GM12891 (cell line): ENCODE results near the gene STH. TPM values are rescaled to one million over a fixed set of nuclear protein-coding genes. Genes with fewer than 3 reads are reported as not detected.
"Not testable (repeated sequence)": the region's sequence is repeated elsewhere in the genome, so short reads cannot be mapped to it uniquely, and the experiment has no call there.

ENCODE experiments used
- DNase-seq: peaks from one replicate; pipeline ENCODE4 v3.0.0; 2011; ENCODE audit warnings: low spot score; ENCODE audit not compliant: insufficient read length
- FAIRE-seq: peaks from 2 replicates; lab custom pipeline; 2011; peaks lifted over from hg19 to GRCh38; lab: Jason Lieb, UNC
- PAX5 ChIP-seq: IDR thresholded peaks from 2 replicates; pipeline ENCODE4 v1.6.1; 2011; ENCODE audit warnings: low read length, moderate library complexity, mild to moderate bottlenecking; ENCODE audit not compliant: insufficient read depth, severe bottlenecking
- POLR2A ChIP-seq: IDR thresholded peaks from 2 replicates; pipeline ENCODE4 v1.6.1; 2011; ENCODE audit warnings: low read depth, low read length, control low read depth
- POLR2AphosphoS5 ChIP-seq: IDR thresholded peaks from 2 replicates; pipeline ENCODE4 v1.6.1; 2011; ENCODE audit warnings: low read depth, low read length, control low read depth
- POU2F2 ChIP-seq: IDR thresholded peaks from 2 replicates; pipeline ENCODE4 v1.6.1; 2011; ENCODE audit warnings: low read depth, mild to moderate bottlenecking, control low read depth, low read length, moderate library complexity
- SPI1 ChIP-seq: IDR thresholded peaks from 2 replicates; pipeline ENCODE4 v1.6.1; 2011; ENCODE audit warnings: low read depth, low read length, control low read depth
- TAF1 ChIP-seq: IDR thresholded peaks from 2 replicates; pipeline ENCODE4 v1.6.1; 2011; ENCODE audit warnings: low read depth, low read length, control low read depth
- polyA plus RNA-seq: library from polyadenylated mRNA; unstranded; fragments of >200 nt; gene quantifications from one replicate; pipeline ENCODE4 v1.2.1, GENCODE V29; 2012; ENCODE audit warnings: low read depth, missing spikeins, inconsistent platforms; ENCODE audit not compliant: missing spikeins

The STH gene
- not detected for polyA plus RNA-seq

GRCh38 chr17:45998987-45999899, at the start of gene STH:
STH (plus strand) TSS chr17:45999250; CDS start chr17:45999280, 30 bp downstream.
- DNase-seq (no peak), FAIRE-seq (no peak)
- TF ChIP-seq SPI1 (no peak), POLR2AphosphoS5 (no peak), POU2F2 (no peak), POLR2A (no peak), TAF1 (no peak), PAX5 (no peak)

GRCh38 chr17:45949755-45950320, 49.2 kb upstream of the STH start:
- FAIRE-seq = no peak
- TF ChIP-seq PAX5 (no peak), SPI1 (no peak), POU2F2 (no peak), POLR2AphosphoS5 (no peak), TAF1 (no peak), POLR2A (no peak)
- no peak for DNase-seq

- FAIRE-seq = no peak
- TF ChIP-seq POLR2A (no peak), PAX5 (no peak), SPI1 (no peak), POU2F2 (no peak), POLR2AphosphoS5 (no peak), TAF1 (no peak)
- no peak for DNase-seq
Measured at GRCh38 chr17:45950888-45951287, 48.2 kb upstream of the STH start.

- no peak for FAIRE-seq
- DNase-seq = no peak
- TF ChIP-seq POLR2A = no peak
- TF ChIP-seq SPI1 = no peak
- TF ChIP-seq TAF1 = no peak
- TF ChIP-seq POU2F2 = no peak
- TF ChIP-seq POLR2AphosphoS5 = no peak
- TF ChIP-seq PAX5 = no peak
Measured at GRCh38 chr17:45951403-45951802, 47.6 kb upstream of the STH start.

GRCh38 chr17:45951941-45952340, 47.1 kb upstream of the STH start:
- FAIRE-seq = no peak
- DNase-seq = no peak
- TF ChIP-seq POLR2AphosphoS5 (no peak), TAF1 (no peak), SPI1 (no peak), POLR2A (no peak), PAX5 (no peak), POU2F2 (no peak)

- no peak for TF ChIP-seq POLR2AphosphoS5
- no peak for TF ChIP-seq POU2F2
- no peak for TF ChIP-seq PAX5
- no peak for TF ChIP-seq POLR2A
- no peak for TF ChIP-seq TAF1
- no peak for TF ChIP-seq SPI1
- DNase-seq (no peak), FAIRE-seq (no peak)
Measured at GRCh38 chr17:45952814-45953320, 46.2 kb upstream of the STH start.

GRCh38 chr17:45953561-45953960, 45.5 kb upstream of the STH start:
- FAIRE-seq (no peak), DNase-seq (no peak)
- no peak for TF ChIP-seq POLR2AphosphoS5
- no peak for TF ChIP-seq SPI1
- no peak for TF ChIP-seq PAX5
- TF ChIP-seq POLR2A = no peak
- TF ChIP-seq TAF1 = no peak
- TF ChIP-seq POU2F2 = no peak

GRCh38 chr17:45954914-45955313, 44.1 kb upstream of the STH start:
- TF ChIP-seq SPI1 = no peak
- TF ChIP-seq PAX5 = no peak
- no peak for DNase-seq
- FAIRE-seq = no peak

GRCh38 chr17:45955326-45955725, 43.7 kb upstream of the STH start:
- DNase-seq (no peak), FAIRE-seq (no peak)
- TF ChIP-seq PAX5 = no peak
- TF ChIP-seq POLR2A = no peak
- TF ChIP-seq TAF1 = no peak
- no peak for TF ChIP-seq POLR2AphosphoS5
- no peak for TF ChIP-seq SPI1
- no peak for TF ChIP-seq POU2F2

- DNase-seq = no peak
- FAIRE-seq = no peak
- no peak for TF ChIP-seq TAF1
- no peak for TF ChIP-seq PAX5
- TF ChIP-seq POU2F2 = no peak
- no peak for TF ChIP-seq POLR2AphosphoS5
Measured at GRCh38 chr17:45956090-45956489, 43.0 kb upstream of the STH start.

- FAIRE-seq, DNase-seq: not testable (repeated sequence)
Measured at GRCh38 chr17:45956746-45957145, 42.3 kb upstream of the STH start.
